T-helper 9 cell (primary cell): ENCODE data around the gene LRAT.

Experiments
- DNase-seq: peaks from one replicate; pipeline ENCODE4 v3.0.0-alpha.2; 2020

LRAT gene

GRCh38 chr4:154779362-154779947 lies 35.7 kb downstream of the LRAT start:
- no peak for DNase-seq

GRCh38 chr4:154781126-154781982 lies 37.6 kb downstream of the LRAT start, which contains the start of gene RBM46:
RBM46 (plus strand) TSS chr4:154781272; CDS start chr4:154796753, 15,481 bp downstream.
- no peak for DNase-seq

- DNase-seq: no peak
Measured at GRCh38 chr4:154781983-154782293, 38.1 kb downstream of the LRAT start.
